GM21367 (cell line): ENCODE results near the gene PSMD2.
"Not testable (repeated sequence)": the region's sequence is repeated elsewhere in the genome, so short reads cannot be mapped to it uniquely, and the experiment has no call there.

Experiments used
- ATAC-seq: cut with Tn5 transposase; IDR thresholded peaks from one replicate; pipeline ENCODE4 v1.9.1; 2021; ENCODE audit not compliant: unreplicated experiment

Gene PSMD2

GRCh38 chr3:184298759-184299487 is at the start of gene PSMD2:
Gene PSMD2, plus strand, starts transcription at chr3:184299241. Its CDS starts 26 bp downstream, at chr3:184299267.
- ATAC-seq: peak; percentile 81

GRCh38 chr3:184249412-184250166 is 49.5 kb upstream of the PSMD2 start, which contains the start of gene EEF1AKMT4:
Gene EEF1AKMT4, plus strand, starts transcription at chr3:184249672. Its CDS starts 23 bp downstream, at chr3:184249695.
- peak; percentile 84 for ATAC-seq

- peak; percentile 61 for ATAC-seq
These were observed 48.7 kb upstream of the PSMD2 start for GRCh38 chr3:184250167-184250828.

GRCh38 chr3:184255291-184256039 is 43.6 kb upstream of the PSMD2 start:
- ATAC-seq: no peak

GRCh38 chr3:184257083-184257915 is 41.7 kb upstream of the PSMD2 start:
- no peak for ATAC-seq

- ATAC-seq: no peak
These were observed 40.1 kb upstream of the PSMD2 start for GRCh38 chr3:184258926-184259325.

GRCh38 chr3:184259396-184259877 is 39.6 kb upstream of the PSMD2 start:
- ATAC-seq: no peak

- ATAC-seq: no peak
These were observed 38.9 kb upstream of the PSMD2 start for GRCh38 chr3:184259878-184260723.

- ATAC-seq: no peak
These were observed 38.2 kb upstream of the PSMD2 start for GRCh38 chr3:184260724-184261269.

GRCh38 chr3:184261270-184261853 is 37.7 kb upstream of the PSMD2 start, which contains the start of gene CAMK2N2:
Gene CAMK2N2, minus strand, starts transcription at chr3:184261553. Its CDS starts 268 bp downstream, at chr3:184261285.
- no peak for ATAC-seq

- no peak for ATAC-seq
These were observed 36.9 kb upstream of the PSMD2 start for GRCh38 chr3:184261854-184262763.

- ATAC-seq: no peak
These were observed 36.3 kb upstream of the PSMD2 start for GRCh38 chr3:184262764-184263179.

- ATAC-seq: not testable (repeated sequence)
These were observed 31.8 kb upstream of the PSMD2 start for GRCh38 chr3:184267249-184267648.

- no peak for ATAC-seq
These were observed 26.8 kb upstream of the PSMD2 start for GRCh38 chr3:184272269-184272668.

GRCh38 chr3:184275381-184275701 is 23.7 kb upstream of the PSMD2 start:
- no peak for ATAC-seq

- ATAC-seq: no peak
These were observed 22.8 kb upstream of the PSMD2 start, which contains the start of gene ECE2 for GRCh38 chr3:184275961-184276910. Gene ECE2, plus strand, starts transcription at chr3:184276022. Its CDS starts 132 bp downstream, at chr3:184276154.
